ENCODE measurements around the gene AP3B1.

Gene AP3B1

DNA sequence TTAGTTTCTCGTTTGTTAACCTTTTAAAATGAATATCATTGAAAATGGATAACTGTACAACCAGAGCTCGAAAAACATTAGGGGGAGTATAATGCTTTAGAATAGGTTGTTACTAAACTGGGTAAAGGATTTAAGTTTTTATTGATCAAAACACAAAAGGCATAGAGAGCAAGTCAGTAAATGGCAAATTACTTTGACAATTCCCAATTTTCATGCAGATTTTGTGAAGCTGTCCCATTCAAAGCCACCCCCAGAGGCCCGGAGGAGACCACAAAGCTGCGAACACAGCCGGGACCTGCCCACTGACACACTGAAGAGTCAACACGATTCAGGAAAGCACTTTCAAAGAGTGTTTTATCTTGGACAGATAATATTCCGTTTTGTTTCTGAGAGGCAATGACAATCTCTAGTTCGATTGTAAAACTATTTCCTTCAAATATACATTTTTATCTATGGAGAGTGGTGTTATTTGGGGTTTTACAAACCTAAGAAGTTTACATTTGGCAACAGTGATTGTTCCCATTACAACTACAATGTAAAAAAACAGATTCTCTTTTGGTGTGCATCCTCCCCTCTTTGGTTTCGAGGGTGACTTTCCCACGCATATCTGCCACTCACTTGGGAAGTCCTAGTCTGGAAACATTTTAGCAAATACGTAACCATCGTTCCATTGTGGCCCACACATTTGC lies 335.7 kb downstream of the AP3B1 start:
- no peak for DNase-seq

DNA sequence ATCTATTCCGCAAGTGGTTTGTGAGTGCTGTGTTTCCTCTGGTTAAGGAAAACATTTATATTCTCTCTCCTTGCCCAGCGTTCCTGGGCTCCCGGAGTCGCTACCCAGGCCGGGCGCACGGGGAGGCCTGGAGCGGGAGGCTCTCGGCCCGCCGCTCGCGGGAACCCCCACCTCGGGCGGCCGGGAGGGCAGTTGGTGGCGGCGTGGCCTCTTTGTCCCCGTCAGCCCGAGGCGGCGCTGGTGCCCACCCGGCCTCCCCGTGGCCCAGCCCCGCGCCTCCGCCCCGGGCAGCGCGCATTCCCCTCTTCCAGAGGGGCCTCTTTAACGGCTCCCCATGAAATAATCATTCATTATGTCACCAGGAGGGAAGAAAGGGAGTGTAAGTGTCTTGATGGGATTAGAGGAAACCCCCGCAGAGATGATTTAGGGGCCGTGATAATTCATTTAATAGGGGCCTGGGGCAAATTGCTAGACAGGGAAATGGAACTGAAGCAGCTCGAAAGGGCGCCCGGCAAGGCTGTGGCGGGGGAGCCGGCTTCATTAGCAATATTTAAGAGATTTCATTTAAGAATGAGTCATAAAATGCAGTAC lies 336.5 kb downstream of the AP3B1 start:
- DNase-seq: no peak

DNA sequence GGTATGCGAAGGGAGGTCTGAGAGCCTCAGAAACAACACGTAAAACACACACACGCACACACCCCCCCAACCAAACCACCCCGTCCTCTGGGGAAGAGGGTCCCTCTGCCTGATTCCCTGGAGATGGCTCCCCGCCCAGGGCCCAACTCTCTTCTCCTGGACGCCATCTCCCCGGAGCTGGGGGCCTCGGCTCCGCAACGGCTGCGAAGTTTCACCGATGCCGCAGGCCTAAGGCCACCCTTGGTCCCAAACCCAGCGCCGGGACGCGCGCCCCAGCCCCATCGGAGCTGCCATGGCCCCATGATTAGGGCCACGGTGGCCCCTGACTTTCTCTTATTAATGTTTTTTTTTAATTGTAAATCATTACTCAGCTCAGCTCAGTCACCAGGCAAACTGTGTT lies 337.0 kb downstream of the AP3B1 start:
- no peak for DNase-seq

DNA sequence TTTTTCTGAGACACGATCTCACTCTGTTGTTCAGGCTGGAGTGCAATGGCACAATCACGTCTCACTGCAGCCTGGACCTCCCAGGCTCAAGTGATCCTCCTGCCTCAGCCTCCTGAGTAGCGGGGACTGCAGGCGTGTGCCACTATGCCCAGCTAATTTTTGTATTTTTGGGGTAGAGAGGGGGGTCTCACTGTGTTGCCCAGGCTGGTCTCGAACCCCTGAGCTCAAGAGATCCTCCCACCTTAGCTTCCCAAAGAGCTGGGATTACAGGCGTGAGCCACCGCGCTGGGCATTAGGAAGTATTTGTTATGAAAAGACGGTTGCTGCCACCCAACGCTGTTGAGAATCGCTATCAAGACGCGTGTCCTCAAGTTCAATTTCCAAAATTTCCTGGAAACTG lies 337.4 kb downstream of the AP3B1 start:
- DNase-seq: no peak

DNA sequence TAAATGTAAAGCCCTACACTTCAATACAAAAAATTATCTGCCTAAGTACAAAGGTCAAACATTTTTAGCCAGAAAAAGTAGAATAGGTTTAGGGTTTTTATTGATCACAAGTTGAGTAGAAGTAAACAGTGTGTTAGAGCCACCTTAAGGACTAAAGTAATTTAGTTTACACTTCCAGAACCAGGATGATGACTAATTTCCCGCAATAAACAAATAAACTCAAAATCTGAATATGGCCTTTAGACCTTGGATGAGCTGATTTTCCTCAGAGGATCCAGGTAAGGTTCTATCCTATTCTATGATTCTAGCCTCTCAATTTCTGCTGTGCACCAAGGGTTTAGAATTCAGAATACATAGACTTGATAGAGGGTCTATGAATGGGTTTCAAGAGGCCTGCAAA lies 338.9 kb downstream of the AP3B1 start:
- DNase-seq: no peak

DNA sequence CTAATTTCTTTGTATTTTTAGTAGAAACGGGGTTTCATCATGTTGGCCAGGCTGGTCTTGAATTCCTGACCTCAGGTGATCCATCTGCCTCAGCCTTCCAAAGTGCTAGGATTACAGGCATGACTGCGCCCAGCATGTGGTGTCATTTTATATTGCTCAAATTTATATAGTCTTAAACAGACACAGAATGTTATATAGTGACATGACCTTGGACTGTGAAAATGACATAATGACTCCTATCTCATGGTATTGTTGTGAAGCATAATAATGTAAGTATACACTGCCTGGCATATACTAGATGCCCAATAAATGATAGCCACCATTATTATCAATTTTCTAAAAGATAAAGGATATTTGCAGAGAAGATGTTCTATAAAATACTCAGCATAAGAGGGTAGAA lies 341.1 kb downstream of the AP3B1 start:
- DNase-seq: no peak

DNA sequence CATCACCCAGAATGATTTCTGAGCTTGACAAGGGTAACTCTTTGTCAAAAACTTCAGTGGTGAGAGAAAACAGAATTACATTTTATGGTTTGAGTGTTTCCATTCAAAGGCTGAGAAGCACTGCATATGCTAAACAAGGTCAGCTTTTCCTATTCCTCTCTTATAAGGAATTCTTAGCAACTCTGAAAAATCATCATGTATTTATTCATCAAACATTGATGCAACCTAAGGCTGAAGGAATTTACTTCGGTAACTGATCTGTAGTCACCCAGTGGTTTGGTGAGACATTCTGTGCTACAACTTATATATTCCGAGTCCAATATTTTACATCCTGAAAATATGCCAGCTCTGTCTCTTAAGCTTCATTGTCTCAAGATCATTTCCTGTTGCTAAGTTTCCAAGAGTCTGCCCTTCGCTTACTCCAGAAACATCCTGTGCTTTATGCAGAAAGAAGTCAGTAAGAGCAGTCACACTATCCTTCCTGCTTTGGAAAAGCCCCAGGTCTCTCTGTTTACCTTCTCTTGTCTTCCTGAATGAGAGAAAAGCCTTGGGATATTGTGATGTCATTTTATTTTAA lies 341.8 kb downstream of the AP3B1 start:
- no peak for DNase-seq
